Endothelial cell of umbilical vein (primary cell): ENCODE data around the gene CXCL10. TPM values are rescaled to one million over a fixed set of nuclear protein-coding genes. Genes with fewer than 3 reads are reported as not detected.

Experiments used
- BruUV-seq: library from RNA; stranded (reverse); fragments of 400-500 nt; replicated peaks from 2 replicates; lab custom pipeline; 2021; lab: Mats Ljungman, UMichigan
- CTCF ChIA-PET: fragments of 300-600, 350-600 bp; sonication (Branson Sonifier 250); formaldehyde crosslinking; loops from one replicate; lab custom pipeline; 2021; ENCODE audit warnings: antibody characterized with exemption, inconsistent platforms; lab: Charles Lee
- POLR2A ChIA-PET: fragments of 300-600, 350-600 bp; sonication (Branson Sonifier 250); formaldehyde crosslinking; loops from one replicate; lab custom pipeline; 2021; ENCODE audit warnings: antibody characterized with exemption, inconsistent platforms; lab: Charles Lee
- DNase-seq: peaks from one replicate; pipeline ENCODE4 v3.0.0-alpha.2; 2011; ENCODE audit warnings: low read depth, low spot score
- FAIRE-seq: peaks from 2 replicates; lab custom pipeline; 2011; peaks lifted over from hg19 to GRCh38; lab: Jason Lieb, UNC
- H2AFZ ChIP-seq: 2 replicates; pipeline ENCODE4 v1.6.0; 2012; ENCODE audit warnings: low read depth, low read length, control low read depth, inconsistent platforms
- H3K27ac ChIP-seq: 2 replicates; pipeline ENCODE4 v1.5.1; 2011; ENCODE audit warnings: low read depth, mild to moderate bottlenecking, control low read depth, low read length, moderate library complexity; ENCODE audit not compliant: insufficient read depth
- H3K27me3 ChIP-seq, 2 experiments: 2 replicates each; pipeline versions ENCODE4 v1.6.0 to v1.6.1; 2011; ENCODE audit warnings: low read length in 2 of 2, mixed read lengths in 1 of 2; ENCODE audit not compliant: control insufficient read depth in 2 of 2, insufficient read depth in 2 of 2
- H3K36me3 ChIP-seq, 2 experiments: 2 replicates in 1 of 2; 3 replicates in 1 of 2; pipeline ENCODE4 v1.5.1; 2011; ENCODE audit warnings: low read length in 2 of 2, mild to moderate bottlenecking in 1 of 2, moderate library complexity in 1 of 2; ENCODE audit not compliant: control insufficient read depth in 2 of 2, insufficient read depth in 2 of 2; ENCODE audit errors: extremely low read depth in 1 of 2
- H3K4me1 ChIP-seq: 3 replicates; pipeline ENCODE4 v1.5.1; 2011; ENCODE audit warnings: mild to moderate bottlenecking, low read length; ENCODE audit not compliant: control insufficient read depth, insufficient read depth; ENCODE audit errors: extremely low read depth
- H3K4me2 ChIP-seq: 2 replicates; pipeline ENCODE4 v1.6.1; 2011; ENCODE audit warnings: low read length, control low read depth, mixed read lengths; ENCODE audit not compliant: insufficient read depth
- H3K4me3 ChIP-seq, 3 experiments: fragments of 200-600 bp in 1 of 3; sonication (generic), shearing (Covaris generic) in 1 of 3; replicated peaks in 1 of 3; 2 replicates each; pipeline ENCODE4 v1.5.1; 2011 to 2016; ENCODE audit warnings: control low read depth in 3 of 3, low read length in 3 of 3, mild to moderate bottlenecking in 2 of 3, inconsistent platforms in 1 of 3, low read depth in 1 of 3, moderate library complexity in 1 of 3; ENCODE audit not compliant: insufficient read depth in 1 of 3
- H3K79me2 ChIP-seq: 2 replicates; pipeline ENCODE4 v1.6.0; 2012; ENCODE audit warnings: low read length, inconsistent platforms; ENCODE audit not compliant: control insufficient read depth, insufficient read depth
- H3K9ac ChIP-seq: replicated peaks from 2 replicates; pipeline ENCODE3; 2011; ENCODE audit warnings: low read length, control low read depth; ENCODE audit not compliant: insufficient read depth; ENCODE audit errors: extremely low read depth
- H3K9me1 ChIP-seq: replicated peaks from 3 replicates; pipeline ENCODE4 v1.6.0; 2011; ENCODE audit warnings: mild to moderate bottlenecking, low read length; ENCODE audit not compliant: control insufficient read depth, insufficient read depth; ENCODE audit errors: extremely low read depth
- H3K9me3 ChIP-seq: replicated peaks from 2 replicates; pipeline ENCODE4 v1.5.1; 2012; ENCODE audit warnings: low read length, inconsistent platforms; ENCODE audit not compliant: control insufficient read depth, insufficient read depth
- H4K20me1 ChIP-seq: replicated peaks from 2 replicates; pipeline ENCODE3; 2011; ENCODE audit warnings: mild to moderate bottlenecking, low read length; ENCODE audit not compliant: control insufficient read depth, insufficient read depth; ENCODE audit errors: extremely low read depth
- EZH2 ChIP-seq: IDR thresholded peaks from 2 replicates; pipeline ENCODE4 v1.6.1; 2012; ENCODE audit warnings: borderline replicate concordance, low read depth, mild to moderate bottlenecking, moderate library complexity, low read length, inconsistent platforms; ENCODE audit not compliant: severe bottlenecking
- FOS ChIP-seq: IDR thresholded peaks from 2 replicates; pipeline ENCODE4 v1.6.1; 2011; ENCODE audit warnings: mild to moderate bottlenecking, low read length, moderate library complexity, borderline replicate concordance; ENCODE audit not compliant: insufficient read depth
- GATA2 ChIP-seq: IDR thresholded peaks from 2 replicates; pipeline ENCODE4 v1.7.0; 2011; ENCODE audit warnings: low read depth, mild to moderate bottlenecking, moderate library complexity, mixed read lengths, low read length; ENCODE audit not compliant: insufficient read length, insufficient read depth
- JUN ChIP-seq: IDR thresholded peaks from 2 replicates; pipeline ENCODE4 v1.6.1; 2011; ENCODE audit warnings: borderline replicate concordance, low read depth; ENCODE audit not compliant: insufficient read length, insufficient read depth
- MYC ChIP-seq: IDR thresholded peaks from one replicate; pipeline ENCODE4 v1.6.1; 2011; ENCODE audit warnings: mild to moderate bottlenecking, low read depth, low read length
- POLR2A ChIP-seq: IDR thresholded peaks from 2 replicates; pipeline ENCODE4 v1.6.1; 2012; ENCODE audit warnings: low read depth, mild to moderate bottlenecking, control low read depth, low read length
- POLR2AphosphoS5 ChIP-seq: IDR thresholded peaks from 2 replicates; pipeline ENCODE4 v1.6.1; 2012; ENCODE audit warnings: low read depth, mild to moderate bottlenecking, control low read depth, low read length, moderate library complexity; ENCODE audit not compliant: insufficient read depth
- dilution Hi-C: fragments of 300-500 bp; cut with MboI; formaldehyde crosslinking; loops from one replicate; pipeline ENCODE4 v1.15.0; 2019; ENCODE audit warnings: low sequenced_read_pairs; ENCODE audit not compliant: extremely low pct_ligation_motif_present
- intact Hi-C: fragments of 100-400 bp; cut with micrococcal nuclease; formaldehyde crosslinking; loops from one replicate; pipeline ENCODE4 v1.10.0; 2022
- polyA plus RNA-seq, 4 experiments: library from polyadenylated mRNA; depleted of rRNA in 3 of 4; stranded (reverse) in 3 of 4; unstranded in 1 of 4; fragments of >200 nt; gene quantifications; 2 replicates each; pipeline versions ENCODE4 v1.2.1 to v1.2.3, GENCODE V29; 2011 to 2012; ENCODE audit warnings: missing spikeins in 1 of 4
- total RNA-seq: library from RNA; stranded (reverse); gene quantifications from 2 replicates; pipeline ENCODE4 v1.2.3, GENCODE V29; 2021
- TF ChIP-seq, protein P1 (sequence below): IDR thresholded peaks from 2 replicates; pipeline ENCODE4 v1.6.1; 2011; ENCODE audit not compliant: insufficient read depth, insufficient read length
- TF ChIP-seq, protein P2 (sequence below), 2 donors: IDR thresholded peaks; 1 replicate in 1 of 2; 2 replicates in 1 of 2; pipeline ENCODE4 v1.5.1; 2011; ENCODE audit warnings: low read length in 2 of 2, mild to moderate bottlenecking in 2 of 2, moderate library complexity in 2 of 2, control low read depth in 1 of 2, inconsistent platforms in 1 of 2, low read depth in 1 of 2; ENCODE audit not compliant: insufficient read depth in 1 of 2; ENCODE audit errors: extremely low read depth in 1 of 2

The CXCL10 gene
- total and polyA plus RNA-seq, 2 donors (not counting 3 experiments of a cell fraction or from before 2014, with no cell fraction given) = 0.18 TPM; not detected in 1

DNA sequence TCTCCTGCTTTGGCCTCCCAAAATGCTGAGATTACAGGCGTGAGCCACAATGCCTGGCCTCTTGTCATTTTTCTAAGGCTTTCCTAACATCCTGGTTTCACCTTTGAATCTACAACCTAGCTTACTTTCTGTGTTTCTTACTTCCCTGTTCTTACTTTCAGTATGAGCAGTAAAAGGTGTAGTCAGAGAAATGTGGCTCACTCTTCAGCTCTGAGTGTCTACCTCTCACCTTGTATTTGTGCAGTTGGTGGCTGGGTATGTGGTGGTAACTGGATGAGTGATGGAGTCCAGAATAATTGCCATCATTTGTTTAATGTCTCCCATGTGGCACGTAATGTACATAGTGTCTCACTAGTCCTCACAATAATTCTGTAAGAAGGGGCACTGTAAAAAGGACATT, 31.7 kb upstream of the CXCL10 start:
- Histone ChIP-seq H3K27me3 (peaks cover 35 to 55% of the 10 kb centered on the region in 2 experiments), H3K27ac (no peak overlapping the region), H3K36me3 (no peaks in the 10 kb centered on the region), H4K20me1 (no peaks in the 10 kb centered on the region), H3K4me2 (no peak overlapping the region), H3K9me1 (no peaks in the 10 kb centered on the region), H2AFZ (no peak overlapping the region), H3K4me3 (no peak overlapping the region), H3K4me1 (no peaks in the 10 kb centered on the region), H3K79me2 (no peaks in the 10 kb centered on the region), H3K9ac (no peak overlapping the region), H3K9me3 (no peaks in the 10 kb centered on the region)
- dilution Hi-C loops (no loop called here), intact Hi-C loops (no loop called here)
- BruUV-seq = no TSS peak
- no peak for FAIRE-seq
- no peak for TF ChIP-seq EZH2
- TF ChIP-seq MYC = no peak
- no peak for TF ChIP-seq POLR2A
- TF ChIP-seq GATA2 = no peak
- no peak for TF ChIP-seq FOS
- TF ChIP-seq JUN = no peak
- no peak for TF ChIP-seq POLR2AphosphoS5
- TF ChIP-seq, protein P1, sequence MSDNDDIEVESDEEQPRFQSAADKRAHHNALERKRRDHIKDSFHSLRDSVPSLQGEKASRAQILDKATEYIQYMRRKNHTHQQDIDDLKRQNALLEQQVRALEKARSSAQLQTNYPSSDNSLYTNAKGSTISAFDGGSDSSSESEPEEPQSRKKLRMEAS = no peak
- TF ChIP-seq, protein P2, sequence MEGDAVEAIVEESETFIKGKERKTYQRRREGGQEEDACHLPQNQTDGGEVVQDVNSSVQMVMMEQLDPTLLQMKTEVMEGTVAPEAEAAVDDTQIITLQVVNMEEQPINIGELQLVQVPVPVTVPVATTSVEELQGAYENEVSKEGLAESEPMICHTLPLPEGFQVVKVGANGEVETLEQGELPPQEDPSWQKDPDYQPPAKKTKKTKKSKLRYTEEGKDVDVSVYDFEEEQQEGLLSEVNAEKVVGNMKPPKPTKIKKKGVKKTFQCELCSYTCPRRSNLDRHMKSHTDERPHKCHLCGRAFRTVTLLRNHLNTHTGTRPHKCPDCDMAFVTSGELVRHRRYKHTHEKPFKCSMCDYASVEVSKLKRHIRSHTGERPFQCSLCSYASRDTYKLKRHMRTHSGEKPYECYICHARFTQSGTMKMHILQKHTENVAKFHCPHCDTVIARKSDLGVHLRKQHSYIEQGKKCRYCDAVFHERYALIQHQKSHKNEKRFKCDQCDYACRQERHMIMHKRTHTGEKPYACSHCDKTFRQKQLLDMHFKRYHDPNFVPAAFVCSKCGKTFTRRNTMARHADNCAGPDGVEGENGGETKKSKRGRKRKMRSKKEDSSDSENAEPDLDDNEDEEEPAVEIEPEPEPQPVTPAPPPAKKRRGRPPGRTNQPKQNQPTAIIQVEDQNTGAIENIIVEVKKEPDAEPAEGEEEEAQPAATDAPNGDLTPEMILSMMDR (IDR thresholded peaks at IDR 0.05; ENCODE audit: extremely low read depth in 1 of 2, insufficient read depth in 1 of 2, low read depth in 1 of 2, low read length in 2 of 2) = no peak
- no peak for DNase-seq
- ChIA-PET CTCF (interaction anchor here (0.9 to 4.5 kb wide), 8 partner anchors 8 to 159 kb away, joined by 3 to 36 read pairs (median 6); partner anchors contain the start of gene CXCL11), POLR2A (no interaction called here)
